Measurements from ENCODE around the gene ZRANB3.

GRCh38 chr2:135378591-135378990, 152.4 kb downstream of the ZRANB3 start:
- TF ChIP-seq CTCF (conservative IDR thresholded peaks at IDR 0.05), result no peak
- no peak for TF ChIP-seq EZH2 (IDR thresholded peaks at IDR 0.05; ENCODE audit: low read depth)
